Islet precursor cell (in vitro differentiated cells): ENCODE data around the gene MRPS30.
"Not testable (repeated sequence)": the region's sequence is repeated elsewhere in the genome, so short reads cannot be mapped to it uniquely, and the experiment has no call there.

Experiments
- DNase-seq: peaks from one replicate; pipeline ENCODE4 v3.0.0-alpha.2; 2018

MRPS30 gene

GRCh38 chr5:44824662-44825061 is 15.9 kb downstream of the MRPS30 start:
- not testable (repeated sequence) for DNase-seq

GRCh38 chr5:44827681-44828080 is 18.9 kb downstream of the MRPS30 start:
- no peak for DNase-seq

GRCh38 chr5:44828719-44829118 is 20.0 kb downstream of the MRPS30 start:
- DNase-seq = no peak

GRCh38 chr5:44830951-44831350 is 22.2 kb downstream of the MRPS30 start:
- no peak for DNase-seq

DNA sequence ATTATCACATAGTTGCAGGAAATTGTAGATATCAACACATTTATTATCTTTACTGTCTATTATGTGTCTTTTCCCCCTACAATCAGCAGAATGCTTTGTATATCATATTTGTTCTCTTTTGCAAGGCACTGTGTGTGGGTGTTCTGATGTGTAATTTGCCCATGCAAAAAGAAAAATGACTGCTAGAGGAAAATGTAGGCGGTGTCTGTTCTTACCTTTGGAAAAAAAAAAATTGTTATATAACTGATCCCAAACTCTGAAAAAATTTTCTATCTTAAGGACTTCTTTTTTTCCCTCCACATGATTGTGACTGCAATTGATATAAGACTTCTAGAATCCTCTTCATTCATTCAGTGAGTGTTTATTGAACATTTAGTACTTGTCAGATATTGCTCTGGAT is 24.5 kb downstream of the MRPS30 start:
- no peak for DNase-seq

DNA sequence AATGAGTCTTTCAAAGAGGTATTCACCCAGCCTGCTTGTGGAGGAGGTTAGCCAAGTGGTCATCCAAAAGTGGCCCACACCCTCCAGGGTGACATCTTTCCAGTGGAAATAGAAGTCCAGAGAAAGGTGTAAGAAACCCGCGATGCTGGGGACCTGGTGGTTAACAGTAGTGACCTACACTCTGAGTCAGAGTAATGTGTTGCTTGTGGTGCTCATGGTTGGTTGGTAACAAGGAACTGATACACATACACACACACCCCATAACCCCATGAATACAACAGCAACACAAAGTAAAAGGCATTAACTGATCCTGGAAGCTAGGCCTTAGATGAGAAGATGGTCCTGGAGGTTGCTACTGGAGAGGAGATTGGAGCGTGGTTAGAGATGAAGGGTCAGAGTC is 26.9 kb downstream of the MRPS30 start:
- no peak for DNase-seq

DNA sequence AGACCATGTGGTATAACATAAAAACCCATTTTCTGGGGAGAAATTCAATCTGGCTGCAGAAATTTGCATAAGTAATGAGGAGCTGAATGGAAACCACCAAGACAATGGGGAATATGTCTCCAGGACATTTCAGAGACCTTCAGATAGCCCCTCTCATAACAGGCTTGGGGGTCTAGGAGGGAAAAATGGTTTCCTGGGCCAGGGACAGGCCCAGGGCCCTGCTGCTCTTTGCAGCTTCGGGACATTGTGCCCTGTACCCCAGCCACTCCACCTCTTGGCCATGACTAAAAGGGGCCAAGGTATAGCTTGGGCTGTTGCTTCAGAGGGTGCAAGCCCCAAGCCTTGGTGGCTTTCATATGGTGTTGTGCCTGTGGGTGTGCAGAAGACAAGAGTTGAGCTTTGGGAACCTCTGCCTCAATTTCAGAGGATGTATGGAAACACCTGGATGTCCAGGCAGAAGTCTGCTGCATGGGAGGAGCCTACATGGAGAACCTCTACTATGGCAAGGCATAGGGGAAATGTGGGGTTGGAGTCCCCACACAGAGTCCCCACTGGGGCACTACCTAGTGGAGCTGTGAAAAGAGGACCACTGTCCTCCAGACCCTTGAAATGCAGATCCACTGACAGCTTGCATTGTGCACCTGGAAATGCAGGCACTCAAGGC is 30.4 kb downstream of the MRPS30 start:
- DNase-seq = no peak

- no peak for DNase-seq
These were observed 33.9 kb downstream of the MRPS30 start for GRCh38 chr5:44842496-44843282.

DNA sequence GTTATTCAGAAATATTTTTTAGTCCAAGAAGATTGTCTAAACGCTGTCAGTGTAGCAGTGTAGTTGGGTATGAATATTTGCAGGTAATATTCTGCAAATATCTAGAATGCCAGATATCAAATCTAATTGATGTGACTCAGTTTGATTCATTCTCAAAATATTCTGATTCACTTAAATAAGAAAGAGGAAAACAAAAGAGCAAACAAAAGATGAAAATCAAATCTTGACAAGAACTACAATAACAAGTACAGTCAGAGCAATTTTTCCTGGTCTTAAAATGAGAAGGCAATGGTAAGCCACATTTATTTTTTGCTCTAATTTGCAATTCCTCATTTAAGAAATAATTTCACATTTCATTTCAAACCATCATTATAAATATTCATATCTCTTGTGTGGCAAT is 36.0 kb downstream of the MRPS30 start:
- DNase-seq = no peak

GRCh38 chr5:44845777-44846176 is 37.0 kb downstream of the MRPS30 start:
- DNase-seq = no peak

DNA sequence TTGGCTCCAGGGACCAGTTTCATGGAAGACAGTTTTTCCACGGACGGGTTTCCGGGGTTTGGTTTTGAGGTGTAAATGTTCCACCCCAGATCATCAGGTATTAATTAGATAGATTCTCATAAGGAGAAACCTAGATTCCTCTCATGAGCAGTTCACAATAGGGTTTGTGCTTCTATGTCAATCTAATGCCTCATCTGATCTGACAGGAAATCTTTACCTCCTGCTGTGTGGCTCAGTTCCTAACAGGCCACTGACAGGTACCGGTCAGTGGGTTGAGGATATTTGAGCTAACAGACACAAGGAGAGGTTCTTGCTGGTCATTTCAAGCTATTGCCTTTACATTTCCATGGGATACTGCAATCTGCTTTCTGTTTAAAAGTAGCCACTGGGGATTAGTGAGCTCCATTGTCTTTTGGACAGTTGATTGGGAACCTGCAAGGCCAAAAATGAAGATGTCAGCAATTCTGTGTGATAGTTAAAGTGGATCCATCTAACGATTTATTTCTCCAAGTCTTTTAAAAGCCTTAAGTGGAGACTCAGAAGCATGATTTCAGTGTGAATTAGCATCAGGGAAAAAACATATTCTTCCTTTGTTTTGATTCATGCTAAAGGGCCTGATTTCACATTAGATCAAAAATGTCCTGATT is 38.6 kb downstream of the MRPS30 start:
- DNase-seq = no peak

GRCh38 chr5:44860267-44860666 is 51.5 kb downstream of the MRPS30 start:
- no peak for DNase-seq

DNA sequence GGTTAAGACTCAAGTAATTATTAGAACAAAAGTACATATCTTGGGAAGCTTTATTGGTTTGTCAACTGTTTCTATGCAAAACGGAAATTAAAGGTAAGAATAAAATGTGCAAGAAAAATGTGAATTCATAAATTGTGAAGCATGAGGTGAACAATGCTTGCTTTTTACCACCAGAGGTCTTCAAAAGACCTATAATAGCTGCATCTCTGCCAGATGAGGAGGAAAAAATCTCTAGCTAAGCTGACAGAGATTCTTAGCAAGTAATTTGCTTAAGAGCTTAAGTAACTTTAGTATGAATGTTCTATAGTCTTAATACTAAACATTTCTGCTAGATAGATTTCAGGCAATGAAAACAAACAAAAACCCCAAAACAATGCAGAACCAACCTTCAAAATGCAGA is 54.1 kb downstream of the MRPS30 start:
- DNase-seq = no peak
